CD4-positive, alpha-beta T cell (primary cell): ENCODE measurements around the gene PHTF2. TPM values are rescaled to one million over a fixed set of nuclear protein-coding genes. Genes with fewer than 3 reads are reported as not detected.

Experiments used
- ATAC-seq: fragments of 200-7000 bp; cut with Tn5 transposase; one replicate; pipeline ENCODE4 v1.10.0; 2022; ENCODE audit warnings: mild to moderate bottlenecking; ENCODE audit not compliant: poor library complexity
- CTCF ChIA-PET: fragments of 350-600 bp; sonication (Branson Sonifier 250); formaldehyde crosslinking; loops from one replicate; lab custom pipeline; 2021; ENCODE audit warnings: antibody characterized with exemption, inconsistent platforms; lab: Charles Lee
- POLR2A ChIA-PET: fragments of 350-600 bp; sonication (Branson Sonifier 250); formaldehyde crosslinking; loops from one replicate; lab custom pipeline; 2021; ENCODE audit warnings: antibody characterized with exemption, inconsistent platforms; lab: Charles Lee
- DNase-seq, 14 experiments: peaks; one replicate each; pipeline ENCODE4 v3.0.0-alpha.2; 2013 to 2020; ENCODE audit warnings: mixed read lengths in 2 of 14
- H3K27ac ChIP-seq, 2 donors: one replicate each; pipeline versions ENCODE4 v1.5.1 to v1.7.0; 2013; ENCODE audit warnings: low read length in 2 of 2, low read depth in 1 of 2, mild to moderate bottlenecking in 1 of 2
- H3K27me3 ChIP-seq, 2 experiments: 1 replicate in 1 of 2; 2 replicates in 1 of 2; pipeline versions ENCODE4 v1.6.1 to v1.7.0; 2013; ENCODE audit warnings: low read length in 2 of 2, control low read depth in 1 of 2, mild to moderate bottlenecking in 1 of 2, moderate library complexity in 1 of 2; ENCODE audit not compliant: insufficient read depth in 2 of 2, control insufficient read depth in 1 of 2
- H3K36me3 ChIP-seq: one replicate; pipeline ENCODE4 v1.6.1; 2013; ENCODE audit warnings: low read length, control low read depth; ENCODE audit not compliant: insufficient read depth
- H3K4me1 ChIP-seq: one replicate; pipeline ENCODE4 v1.6.1; 2013; ENCODE audit warnings: low read length, control low read depth; ENCODE audit not compliant: insufficient read depth
- H3K4me3 ChIP-seq: one replicate; pipeline ENCODE4 v1.5.1; 2013; ENCODE audit warnings: mild to moderate bottlenecking, low read length, moderate library complexity
- H3K9me3 ChIP-seq, 2 experiments: 1 replicate in 1 of 2; 2 replicates in 1 of 2; pipeline versions ENCODE4 v1.6.1 to v1.7.0; 2013; ENCODE audit warnings: low read length in 2 of 2, mild to moderate bottlenecking in 2 of 2, control low read depth in 1 of 2, moderate library complexity in 1 of 2; ENCODE audit not compliant: control insufficient read depth in 1 of 2, insufficient read depth in 1 of 2
- H3K27ac Mint-ChIP-seq: one replicate; pipeline ENCODE4 v1.8.0; 2020; ENCODE audit warnings: mixed read lengths
- H3K27me3 Mint-ChIP-seq: one replicate; pipeline ENCODE4 v1.8.0; 2021; ENCODE audit warnings: mixed read lengths
- H3K36me3 Mint-ChIP-seq: one replicate; pipeline ENCODE4 v1.8.0; 2021; ENCODE audit warnings: low read depth, mixed read lengths
- H3K4me1 Mint-ChIP-seq: one replicate; pipeline ENCODE4 v1.8.0; 2021; ENCODE audit warnings: low read depth, mixed read lengths
- H3K4me3 Mint-ChIP-seq: one replicate; pipeline ENCODE4 v1.8.0; 2020; ENCODE audit warnings: mild to moderate bottlenecking, mixed read lengths
- H3K9me3 Mint-ChIP-seq: one replicate; pipeline ENCODE4 v1.8.0; 2020; ENCODE audit warnings: mixed read lengths
- intact Hi-C, 2 experiments: fragments of 100-400 bp; cut with DNase I in 1 of 2; cut with micrococcal nuclease in 1 of 2; formaldehyde crosslinking; loops; one replicate each; pipeline versions ENCODE4 v1.15.1 to v1.9.0; 2023 to 2025; cut with DNase I, micrococcal nuclease
- total RNA-seq, 174 experiments: library from RNA in 2 of 174; stranded (reverse) in 2 of 174; gene quantifications; one replicate each; pipeline ENCODE4 v1.2.3 and lab custom pipeline; 2021 to 2026
- TF ChIP-seq, protein P1 (sequence below): fragments of 200-600 bp; IDR thresholded peaks from one replicate; pipeline ENCODE4 v1.8.0; 2022; ENCODE audit warnings: antibody characterized with exemption, mild to moderate bottlenecking

PHTF2 gene
- total RNA-seq, 2 experiments from 2014 or later, result 22.6 to 23.5 TPM

DNA sequence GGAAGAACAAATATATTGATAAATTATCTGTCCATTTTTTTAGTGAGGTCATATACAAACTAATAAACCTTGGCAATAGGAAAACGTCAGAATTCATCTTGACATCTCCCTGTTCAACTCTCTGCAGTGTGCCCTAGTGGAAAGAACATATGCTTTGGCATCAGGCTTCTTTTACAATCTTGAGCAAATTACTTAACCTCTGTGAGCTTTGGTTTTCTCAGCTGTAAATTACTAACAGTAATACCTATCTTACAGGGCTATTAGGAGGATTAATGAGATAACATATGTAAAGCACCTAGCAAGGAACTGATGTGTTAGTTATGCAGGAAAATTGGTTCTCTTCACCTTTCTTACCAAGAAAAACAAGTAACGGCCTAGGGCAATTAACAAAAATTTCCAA lies 161.8 kb downstream of the PHTF2 start:
- intact Hi-C loops, result no loop called here
- ChIA-PET POLR2A (no interaction called here), CTCF (no interaction called here)
- no peak for ATAC-seq
- Histone ChIP-seq H3K4me3 (no peak overlapping the region), H3K9me3 (no peaks in the 10 kb centered on the region), H3K36me3 (peaks cover 5% of the 10 kb centered on the region), H3K4me1 (no peaks in the 10 kb centered on the region), H3K27ac (no peak overlapping the region), H3K27me3 (no peaks in the 10 kb centered on the region)
- no peak overlapping the region for H3K4me3 Mint-ChIP-seq
- no peak overlapping the region for H3K27ac Mint-ChIP-seq
- H3K36me3 Mint-ChIP-seq, result peaks cover 26% of the 10 kb centered on the region
- H3K9me3 Mint-ChIP-seq, result no peaks in the 10 kb centered on the region
- no peak for DNase-seq
- H3K27me3 Mint-ChIP-seq, result no peaks in the 10 kb centered on the region
- TF ChIP-seq, protein P1, sequence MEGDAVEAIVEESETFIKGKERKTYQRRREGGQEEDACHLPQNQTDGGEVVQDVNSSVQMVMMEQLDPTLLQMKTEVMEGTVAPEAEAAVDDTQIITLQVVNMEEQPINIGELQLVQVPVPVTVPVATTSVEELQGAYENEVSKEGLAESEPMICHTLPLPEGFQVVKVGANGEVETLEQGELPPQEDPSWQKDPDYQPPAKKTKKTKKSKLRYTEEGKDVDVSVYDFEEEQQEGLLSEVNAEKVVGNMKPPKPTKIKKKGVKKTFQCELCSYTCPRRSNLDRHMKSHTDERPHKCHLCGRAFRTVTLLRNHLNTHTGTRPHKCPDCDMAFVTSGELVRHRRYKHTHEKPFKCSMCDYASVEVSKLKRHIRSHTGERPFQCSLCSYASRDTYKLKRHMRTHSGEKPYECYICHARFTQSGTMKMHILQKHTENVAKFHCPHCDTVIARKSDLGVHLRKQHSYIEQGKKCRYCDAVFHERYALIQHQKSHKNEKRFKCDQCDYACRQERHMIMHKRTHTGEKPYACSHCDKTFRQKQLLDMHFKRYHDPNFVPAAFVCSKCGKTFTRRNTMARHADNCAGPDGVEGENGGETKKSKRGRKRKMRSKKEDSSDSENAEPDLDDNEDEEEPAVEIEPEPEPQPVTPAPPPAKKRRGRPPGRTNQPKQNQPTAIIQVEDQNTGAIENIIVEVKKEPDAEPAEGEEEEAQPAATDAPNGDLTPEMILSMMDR, result no peak
- no peaks in the 10 kb centered on the region for H3K4me1 Mint-ChIP-seq

DNA sequence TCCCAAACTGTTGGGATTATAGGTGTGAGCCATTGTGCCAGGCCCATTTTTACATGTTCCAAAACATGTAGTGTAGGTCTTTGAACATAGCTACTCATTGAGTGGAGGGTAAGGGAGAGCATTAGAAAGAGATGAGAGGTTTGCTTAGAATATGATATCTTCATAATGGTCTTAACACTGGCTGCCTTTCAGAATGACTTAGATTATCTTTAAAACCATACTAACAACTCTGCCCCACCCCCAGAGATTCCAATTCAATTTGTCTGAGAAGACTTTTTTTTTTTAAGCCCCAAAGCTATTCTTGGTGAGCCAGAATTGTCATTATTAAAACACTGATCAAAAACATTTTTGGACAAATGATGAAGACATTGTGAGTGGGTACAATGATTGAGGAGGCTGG lies 168.9 kb downstream of the PHTF2 start:
- H3K27me3 Mint-ChIP-seq, result no peaks in the 10 kb centered on the region
- no peak overlapping the region for H3K27ac Mint-ChIP-seq
- ATAC-seq (no peak), DNase-seq (no peak)
- no peaks in the 10 kb centered on the region for H3K4me1 ChIP-seq
- no peak overlapping the region for H3K4me3 Mint-ChIP-seq
- no peaks in the 10 kb centered on the region for H3K27me3 ChIP-seq
- peaks cover 3% of the 10 kb centered on the region for H3K36me3 ChIP-seq
- CTCF ChIA-PET, result no interaction called here
- intact Hi-C loops, result no loop called here
- H3K36me3 Mint-ChIP-seq, result no peaks in the 10 kb centered on the region
- no peaks in the 10 kb centered on the region for H3K9me3 Mint-ChIP-seq
- no peaks in the 10 kb centered on the region for H3K9me3 ChIP-seq
- POLR2A ChIA-PET, result no interaction called here
- no peak overlapping the region for H3K4me3 ChIP-seq
- TF ChIP-seq, protein P1, result no peak
- H3K27ac ChIP-seq, result no peak overlapping the region
- no peaks in the 10 kb centered on the region for H3K4me1 Mint-ChIP-seq

DNA sequence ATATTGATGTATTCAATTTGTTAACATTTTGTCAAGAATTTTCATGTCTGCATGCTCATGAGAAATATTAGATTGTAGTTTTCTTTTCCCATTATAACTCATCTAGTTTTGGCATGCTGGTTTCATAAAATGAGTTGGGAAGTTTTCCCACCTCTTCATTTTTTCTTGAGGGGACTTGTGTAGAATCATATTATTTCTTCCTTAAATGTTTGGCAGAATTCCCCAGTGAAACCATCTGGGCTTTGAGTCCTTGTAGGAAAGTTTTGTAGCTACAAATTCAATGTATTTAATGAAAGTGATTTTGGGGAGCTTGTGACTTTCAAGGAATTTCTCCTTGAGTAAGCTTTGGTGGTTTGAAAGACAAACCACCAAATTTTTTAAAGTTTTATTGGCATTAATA lies 173.2 kb downstream of the PHTF2 start:
- TF ChIP-seq, protein P1, result no peak
- Histone ChIP-seq H3K4me1 (no peaks in the 10 kb centered on the region), H3K27ac (no peak overlapping the region), H3K9me3 (no peaks in the 10 kb centered on the region), H3K36me3 (no peaks in the 10 kb centered on the region), H3K4me3 (no peak overlapping the region), H3K27me3 (no peaks in the 10 kb centered on the region)
- Mint-ChIP-seq H3K4me3 (no peak overlapping the region), H3K9me3 (no peaks in the 10 kb centered on the region), H3K27ac (no peak overlapping the region), H3K36me3 (no peaks in the 10 kb centered on the region), H3K4me1 (no peaks in the 10 kb centered on the region), H3K27me3 (no peaks in the 10 kb centered on the region)
- ChIA-PET CTCF (no interaction called here), POLR2A (no interaction called here)
- no peak for ATAC-seq
- intact Hi-C loops, result no loop called here
- no peak for DNase-seq
